DMS114 treated with DMSO at 0.1 percent for 48 hours (cell line): ENCODE measurements around the gene TGFBI.
A peak's percentile ranks its signal among the peaks of the same experiment; 100 is the strongest.

Experiments
- DNase-seq: peaks from one replicate; lab custom pipeline; 2025; ENCODE audit not compliant: unreplicated experiment; lab: John Stamatoyannopoulos, UW

Gene TGFBI

GRCh38 chr5:136062366-136063274, 33.8 kb downstream of the TGFBI start:
- DNase-seq: no peak

- no peak for DNase-seq
Measured at GRCh38 chr5:136063778-136064465, 35.1 kb downstream of the TGFBI start.

- DNase-seq: no peak
Measured at GRCh38 chr5:136064510-136064909, 35.7 kb downstream of the TGFBI start.

- no peak for DNase-seq
Measured at GRCh38 chr5:136065588-136065987, 36.8 kb downstream of the TGFBI start.

GRCh38 chr5:136066661-136067271, 38.0 kb downstream of the TGFBI start:
- no peak for DNase-seq

GRCh38 chr5:136067422-136067821, 38.6 kb downstream of the TGFBI start:
- no peak for DNase-seq

GRCh38 chr5:136070486-136071285, 41.9 kb downstream of the TGFBI start:
- no peak for DNase-seq

GRCh38 chr5:136073714-136074529, 45.1 kb downstream of the TGFBI start:
- no peak for DNase-seq

- DNase-seq: no peak
Measured at GRCh38 chr5:136075466-136075891, 46.7 kb downstream of the TGFBI start.

- no peak for DNase-seq
Measured at GRCh38 chr5:136076067-136076466, 47.3 kb downstream of the TGFBI start.

- DNase-seq: no peak
Measured at GRCh38 chr5:136076881-136077445, 48.2 kb downstream of the TGFBI start.

- no peak for DNase-seq
Measured at GRCh38 chr5:136079195-136079985, 50.6 kb downstream of the TGFBI start.

GRCh38 chr5:136080113-136080482, 51.3 kb downstream of the TGFBI start:
- no peak for DNase-seq

GRCh38 chr5:136080483-136081216, 51.9 kb downstream of the TGFBI start:
- DNase-seq: peak; percentile 88

GRCh38 chr5:136081217-136081591, 52.4 kb downstream of the TGFBI start:
- no peak for DNase-seq

GRCh38 chr5:136082390-136083193, 53.8 kb downstream of the TGFBI start:
- peak; percentile 70 for DNase-seq

- DNase-seq: no peak
Measured at GRCh38 chr5:136084698-136085097, 55.9 kb downstream of the TGFBI start.
